HFFc6 (cell line): ENCODE measurements around the gene RBMS3. TPM values are rescaled to one million over a fixed set of nuclear protein-coding genes. Genes with fewer than 3 reads are reported as not detected.
A peak's percentile ranks its signal among the peaks of the same experiment; 100 is the strongest.

ENCODE experiments used
- DNase-seq: peaks from one replicate; pipeline ENCODE4 v3.0.0-alpha.2; 2018
- H3K27ac Mint-ChIP-seq: 2 replicates; pipeline ENCODE4 v1.8.0; 2020; ENCODE audit warnings: mild to moderate bottlenecking, mixed read lengths
- H3K27me3 Mint-ChIP-seq: 2 replicates; pipeline ENCODE4 v1.8.0; 2021; ENCODE audit warnings: mild to moderate bottlenecking, moderate library complexity, mixed read lengths; ENCODE audit not compliant: insufficient read depth
- H3K36me3 Mint-ChIP-seq: 2 replicates; pipeline ENCODE4 v1.8.0; 2021; ENCODE audit warnings: low read depth, mixed read lengths
- H3K4me1 Mint-ChIP-seq: 2 replicates; pipeline ENCODE4 v1.8.0; 2020; ENCODE audit warnings: low read depth, mixed read lengths
- H3K4me3 Mint-ChIP-seq: 2 replicates; pipeline ENCODE4 v1.8.0; 2020; ENCODE audit warnings: mild to moderate bottlenecking, moderate library complexity, mixed read lengths
- H3K9me3 Mint-ChIP-seq: 2 replicates; pipeline ENCODE4 v1.8.0; 2020; ENCODE audit warnings: mild to moderate bottlenecking, mixed read lengths
- CTCF ChIP-seq: fragments of 200-600 bp; sonication (generic); IDR thresholded peaks from 2 replicates; pipeline ENCODE4 v1.5.0; 2021; ENCODE audit warnings: antibody characterized with exemption, mild to moderate bottlenecking
- total RNA-seq, 6 experiments: library from RNA; stranded (reverse); fragmentation: NEBNext Ultra II Directional; extraction: Animal tissue kit (Norgen Biotek cat#: 25700); gene quantifications; 2 replicates in 1 of 6; 3 replicates in 5 of 6; pipeline ENCODE4 v1.2.3, GENCODE V29; 2021

Gene RBMS3
- total RNA-seq, 6 experiments from 2014 or later: 22.8 to 46.9 (median 39.4) TPM

DNA sequence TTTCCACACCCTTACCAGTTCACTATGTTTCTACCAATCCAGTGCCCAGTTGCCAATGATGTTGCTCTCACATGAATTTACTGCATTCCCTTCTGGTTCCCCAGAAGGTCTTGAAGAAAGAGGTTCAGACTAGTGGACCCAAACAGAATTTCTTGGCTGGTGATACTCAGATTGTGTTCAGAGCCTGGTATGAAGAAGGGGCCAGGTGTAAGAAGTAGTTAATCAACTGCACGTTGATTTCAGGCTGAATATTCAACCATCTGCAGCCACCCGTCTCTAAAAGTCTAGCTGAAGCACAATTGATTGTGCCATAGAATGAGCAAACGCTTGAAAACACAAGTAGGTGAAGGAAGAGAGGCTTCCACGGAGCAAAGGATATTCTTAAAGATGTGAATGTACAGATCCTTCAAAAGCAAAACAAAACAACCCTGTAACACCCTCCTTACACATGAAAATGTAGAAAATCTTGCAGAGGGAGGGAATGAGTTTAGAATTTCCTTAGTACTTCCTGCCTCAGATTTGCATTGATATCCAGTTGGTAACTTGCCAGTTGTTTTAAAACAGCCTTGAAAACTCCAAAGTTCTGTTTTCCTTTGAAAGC is 4.7 kb downstream of the RBMS3 start:
- H3K4me3 Mint-ChIP-seq: peak overlapping the region; percentile 92
- peak overlapping the region; percentile 84 for H3K27ac Mint-ChIP-seq
- peaks cover 68% of the 10 kb centered on the region for H3K4me1 Mint-ChIP-seq
- H3K36me3 Mint-ChIP-seq: peaks cover 14% of the 10 kb centered on the region; the same call in 1 of the 2 replicates
- peaks cover 3% of the 10 kb centered on the region for H3K27me3 Mint-ChIP-seq
- no peak for TF ChIP-seq CTCF
- peak; percentile 23 for DNase-seq
- no peaks in the 10 kb centered on the region for H3K9me3 Mint-ChIP-seq

GRCh38 chr3:29286478-29287240 is 5.8 kb downstream of the RBMS3 start:
- TF ChIP-seq CTCF: no peak
- DNase-seq: peak; percentile 31
- Mint-ChIP-seq H3K27ac (peak overlapping the region; percentile 84), H3K4me3 (peak overlapping the region; percentile 92), H3K9me3 (no peaks in the 10 kb centered on the region), H3K36me3 (peaks cover 15% of the 10 kb centered on the region), H3K27me3 (no peaks in the 10 kb centered on the region), H3K4me1 (peaks cover 76% of the 10 kb centered on the region)

GRCh38 chr3:29290596-29290995 is 9.7 kb downstream of the RBMS3 start:
- Mint-ChIP-seq H3K36me3 (peaks cover 28% of the 10 kb centered on the region), H3K27ac (no peak overlapping the region), H3K9me3 (no peaks in the 10 kb centered on the region), H3K4me1 (peaks cover 83% of the 10 kb centered on the region), H3K27me3 (peaks cover 2% of the 10 kb centered on the region; the same call in 1 of the 2 replicates), H3K4me3 (no peak overlapping the region)
- TF ChIP-seq CTCF: no peak
- DNase-seq: no peak

DNA sequence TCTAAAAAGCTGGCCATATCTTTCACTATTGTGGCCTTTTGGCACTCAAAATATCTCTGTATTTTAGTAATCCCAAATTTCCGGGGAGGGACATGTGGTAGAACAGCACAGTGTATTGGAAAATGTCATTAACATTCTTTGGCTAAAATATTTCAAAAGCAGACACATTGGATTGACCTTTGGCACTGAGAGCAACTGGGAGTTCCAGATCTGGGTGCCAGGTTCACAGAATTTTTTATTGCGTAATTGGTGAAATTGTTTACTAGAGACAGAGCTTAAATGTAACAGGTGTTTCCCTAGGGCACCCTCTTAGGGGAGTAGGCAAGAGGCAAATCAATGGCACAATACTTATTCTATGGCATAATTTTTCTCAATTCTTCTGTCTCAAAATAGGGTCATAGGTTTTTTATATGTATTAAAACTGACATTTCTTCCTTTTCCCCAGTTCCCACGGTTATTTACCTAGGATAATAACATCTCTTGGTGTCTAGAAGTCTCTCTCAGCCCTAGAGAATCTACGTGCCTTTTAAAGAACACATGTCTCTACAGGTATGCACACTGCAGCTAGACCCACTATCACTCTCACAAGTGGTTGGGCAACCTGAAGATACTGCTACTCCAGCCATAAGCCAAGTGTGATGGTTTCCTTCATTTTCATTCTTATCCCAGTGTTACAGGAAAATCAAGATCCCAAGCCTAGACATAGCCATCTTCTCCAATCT is 10.6 kb downstream of the RBMS3 start:
- no peak for TF ChIP-seq CTCF
- Mint-ChIP-seq H3K4me3 (no peak overlapping the region), H3K4me1 (peaks cover 75% of the 10 kb centered on the region), H3K36me3 (peaks cover 28% of the 10 kb centered on the region), H3K27me3 (peaks cover 2% of the 10 kb centered on the region; the same call in 1 of the 2 replicates), H3K27ac (no peak overlapping the region), H3K9me3 (no peaks in the 10 kb centered on the region)
- DNase-seq: no peak

GRCh38 chr3:29291982-29292363 is 11.1 kb downstream of the RBMS3 start:
- TF ChIP-seq CTCF: no peak
- Mint-ChIP-seq H3K27me3 (peaks cover 2% of the 10 kb centered on the region; the same call in 1 of the 2 replicates), H3K27ac (no peak overlapping the region), H3K9me3 (no peaks in the 10 kb centered on the region), H3K36me3 (peaks cover 28% of the 10 kb centered on the region), H3K4me3 (no peak overlapping the region), H3K4me1 (peaks cover 70% of the 10 kb centered on the region)
- no peak for DNase-seq
